Heart left ventricle (tissue), 16 donors: Measurements from ENCODE around the gene POTEC. TPM values are rescaled to one million over a fixed set of nuclear protein-coding genes. Genes with fewer than 3 reads are reported as not detected.
"Not testable (repeated sequence)": the region's sequence is repeated elsewhere in the genome, so short reads cannot be mapped to it uniquely, and the experiment has no call there.

ENCODE experiments used
- ATAC-seq, 4 donors: fragments of 200-7000 bp; cut with Tn5 transposase; one replicate each; pipeline ENCODE4 v1.9.1; 2020 to 2022; ENCODE audit warnings: moderate library complexity in 4 of 4, mild to moderate bottlenecking in 3 of 4, moderate number of reproducible peaks in 1 of 4
- DNase-seq, 5 donors: peaks; one replicate each; pipeline ENCODE4 v3.0.0-alpha.2; 2020
- H3K27ac ChIP-seq, 12 donors: fragments of 200-600 bp; sonication (generic) in 4 of 12; one replicate each; pipeline versions ENCODE4 v1.5.0 to v1.8.0; 2016 to 2022; ENCODE audit warnings: mild to moderate bottlenecking in 2 of 12
- H3K27me3 ChIP-seq, 9 donors: fragments of 200-600 bp; sonication (generic) in 2 of 9; one replicate each; pipeline versions ENCODE4 v1.5.1 to v1.8.0; 2016 to 2022; ENCODE audit warnings: mild to moderate bottlenecking in 3 of 9
- H3K36me3 ChIP-seq, 9 donors: fragments of 200-600 bp; sonication (generic) in 2 of 9; one replicate each; pipeline versions ENCODE4 v1.5.0 to v1.8.0; 2018 to 2022; ENCODE audit warnings: mild to moderate bottlenecking in 2 of 9
- H3K4me1 ChIP-seq, 12 donors: fragments of 200-600 bp; sonication (generic) in 4 of 12; one replicate each; pipeline versions ENCODE4 v1.5.0 to v1.8.0; 2016 to 2022; ENCODE audit warnings: mild to moderate bottlenecking in 3 of 12
- H3K4me3 ChIP-seq, 12 donors: fragments of 200-600 bp; sonication (generic) in 4 of 12; one replicate each; pipeline versions ENCODE4 v1.5.0 to v1.8.0; 2017 to 2022; ENCODE audit warnings: mild to moderate bottlenecking in 9 of 12, moderate library complexity in 4 of 12
- H3K9me3 ChIP-seq, 12 donors: fragments of 200-600 bp; sonication (generic) in 4 of 12; one replicate each; pipeline versions ENCODE4 v1.5.0 to v1.8.0; 2016 to 2022; ENCODE audit warnings: mild to moderate bottlenecking in 1 of 12
- WGBS, 4 donors: extraction: QIAGEN DNeasy Blood & Tissue Kit in 2 of 4; methylation state at CpG; one replicate each; pipeline versions ENCODE4 v1.1.5 to v1.1.7; 2013 to 2018; 5-methylcytosine and 5-hydroxymethylcytosine counted together
- intact Hi-C, 10 donors: fragments of 100-400 bp; cut with DNase I; formaldehyde crosslinking; loops; one replicate each; pipeline versions ENCODE4 v1.11.1 to v1.14.2; 2022
- polyA plus RNA-seq, 2 donors: library from polyadenylated mRNA; stranded (reverse); fragments of 200-250 nt; gene quantifications; one replicate each; pipeline ENCODE4 v1.2.3, GENCODE V29; 2013
- total RNA-seq, 9 donors: library from RNA; depleted of rRNA in 2 of 9; stranded (reverse); fragments of >200 nt in 2 of 9; fragmentation: NEBNext Ultra II Directional in 3 of 9; extraction: Animal tissue kit (Norgen Biotek cat#: 25700) in 3 of 9; gene quantifications; one replicate each; pipeline versions ENCODE4 v1.1.0 to v1.2.4, GENCODE V29; 2016 to 2023
- donor health status: ischemic (EF 13 %, LVEDD 7.1; RV severe dilation, severe dysfunction).
- donor health status: healthy with polysubstance abuse.
- donor health status: DM: no; HTN: yes; CAD: no.
- donor health status: DM: no; HTN: no; CAD: no.
- donor health status: ischemic (EF 25% LVEDD 6.9; RV normal size, moderate dysfunction).
- donor health status: ischemic (EF 25% LVEDD 5.7; RV mildly dilated, moderate dysfunction).
- donor health status: healthy.
- donor health status: DM: yes; HTN: yes; CAD: no.
- donor health status: ischemic (EF 35%, LVEDD 5.7; RV mildly dilated, moderate dysfunction).
- donor health status: nonischemic (EF 11% LVEDD 7.7; RV severe dilation, severe dysfunction).
- donor health status: DM: yes; HTN: yes; CAD: no.
- donor health status: PGD.
- donor health status: ischemic (EF 29% LVEDD 5.4; RV normal size, mild dysfunction).
- donor health status: nonischemic (EF 23%, LVEDD 6.1; RV moderate dilation, normal function).

POTEC gene
- total and polyA plus RNA-seq, 11 donors = not detected

DNA sequence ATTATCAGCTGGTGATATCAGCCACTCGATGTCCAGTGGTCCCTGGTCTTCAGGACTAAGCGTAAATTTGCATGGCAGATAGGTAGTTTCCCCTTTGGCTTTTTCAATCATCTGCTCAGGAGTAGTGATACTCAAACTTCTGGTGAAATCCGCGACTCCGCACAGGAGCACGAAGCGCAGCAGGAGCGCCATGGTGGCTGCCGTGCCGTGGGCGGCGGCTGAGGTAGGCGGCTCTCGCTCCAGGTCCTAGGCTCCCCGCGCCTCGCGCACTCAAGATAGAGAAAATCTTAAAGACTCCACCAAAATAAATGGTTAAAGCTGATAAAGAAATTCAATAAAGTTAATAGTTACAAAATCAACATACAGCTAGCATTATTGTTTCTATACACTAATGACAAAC, 64.3 kb downstream of the POTEC start:
- H3K4me1 ChIP-seq, H3K27ac ChIP-seq, H3K4me3 ChIP-seq, intact Hi-C loops, H3K36me3 ChIP-seq, DNase-seq, ATAC-seq, H3K27me3 ChIP-seq, H3K9me3 ChIP-seq: not testable (repeated sequence)
- 90 to 94% (median 92%) methylated on average over 18 of the region's 18 CpGs for WGBS, 4 donors

DNA sequence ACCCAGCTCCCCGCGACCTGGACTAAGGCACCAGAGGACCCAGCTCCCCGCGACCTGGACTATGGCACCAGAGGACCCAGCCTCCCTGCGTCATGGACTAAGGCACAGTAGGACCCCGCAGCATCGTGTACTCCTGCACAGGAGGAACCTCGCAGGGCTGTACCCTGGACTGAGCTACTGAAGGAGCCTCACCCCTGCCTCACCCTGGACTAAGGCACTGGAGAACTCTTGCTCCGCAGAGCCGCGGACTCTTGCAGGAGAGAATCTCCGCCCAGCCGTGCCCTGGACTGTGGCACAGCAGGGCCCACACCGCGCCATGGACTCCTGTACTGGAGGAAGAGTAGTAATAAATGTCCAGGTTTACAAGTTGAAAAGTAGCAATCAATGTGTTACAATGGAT, 67.9 kb downstream of the POTEC start:
- H3K4me3 ChIP-seq, H3K4me1 ChIP-seq, intact Hi-C loops, DNase-seq, H3K27me3 ChIP-seq, H3K9me3 ChIP-seq, ATAC-seq, H3K36me3 ChIP-seq, H3K27ac ChIP-seq: not testable (repeated sequence)
- WGBS, 4 donors = 92 to 96% (median 96%) methylated on average over 9 to 15 of the region's 15 CpGs

DNA sequence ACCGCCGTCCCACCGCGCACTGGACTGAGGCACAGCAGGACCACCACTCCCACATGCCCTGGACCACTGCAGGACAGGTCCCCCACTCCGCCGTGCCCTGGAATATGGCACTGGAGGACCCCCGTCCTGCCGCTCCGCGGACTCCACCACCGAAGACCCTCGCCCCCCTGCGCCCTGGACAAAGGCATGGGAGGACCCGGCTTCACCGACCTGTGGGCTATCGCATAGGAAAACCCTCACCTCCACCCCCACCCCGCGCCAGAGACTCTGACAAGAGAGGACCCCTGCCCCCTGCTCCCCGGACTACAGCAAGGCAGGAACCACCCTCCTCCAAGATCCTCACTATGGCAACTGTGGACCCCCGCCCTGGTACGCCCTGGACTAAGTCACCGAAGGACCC, 68.6 kb downstream of the POTEC start:
- H3K36me3 ChIP-seq, H3K27me3 ChIP-seq, ATAC-seq, H3K4me1 ChIP-seq, intact Hi-C loops, H3K9me3 ChIP-seq, H3K4me3 ChIP-seq, DNase-seq, H3K27ac ChIP-seq: not testable (repeated sequence)
- WGBS, 4 donors = 95 to 100% (median 98%) methylated on average over 2 to 20 of the region's 22 CpGs

DNA sequence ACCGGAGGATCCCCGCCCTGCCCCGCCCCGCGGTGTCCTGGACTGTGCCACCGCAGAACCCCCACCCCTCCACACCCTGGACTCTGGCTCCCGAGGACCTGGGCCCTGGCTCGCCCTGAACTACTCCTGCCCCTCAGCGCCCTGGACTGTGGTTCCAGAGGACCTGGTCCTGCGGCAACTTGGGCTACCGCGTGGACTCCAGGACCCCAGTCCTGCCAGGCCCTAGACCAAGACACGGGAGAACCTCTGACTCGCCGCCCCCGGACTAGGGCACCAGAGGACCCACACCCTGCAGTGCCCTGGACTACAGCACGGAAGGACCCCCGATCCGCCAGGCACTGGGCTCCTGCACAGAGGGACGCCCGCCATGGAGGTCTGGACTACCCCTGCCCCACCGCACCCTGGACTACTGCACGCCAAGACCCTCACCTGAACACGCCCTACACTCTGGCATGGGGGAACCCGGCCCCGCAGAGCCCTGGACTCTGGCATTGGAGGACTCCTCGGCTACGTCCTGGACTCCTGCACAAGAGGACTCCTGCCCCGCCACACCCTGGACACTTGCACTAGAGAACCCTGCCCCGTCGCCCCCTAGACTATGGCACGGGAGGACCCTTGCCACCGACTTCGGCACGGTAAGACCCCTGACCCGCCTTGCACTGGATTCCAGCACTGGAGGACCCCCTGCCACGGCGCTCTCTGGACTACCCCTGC, 69.2 kb downstream of the POTEC start:
- H3K4me1 ChIP-seq, H3K4me3 ChIP-seq, H3K27ac ChIP-seq, ATAC-seq, H3K27me3 ChIP-seq, H3K9me3 ChIP-seq, intact Hi-C loops, H3K36me3 ChIP-seq, DNase-seq: not testable (repeated sequence)
- 87 to 93% (median 91%) methylated on average over 3 to 35 of the region's 38 CpGs; no CpG with 5 or more reads in 1 of the 4 donors for WGBS, 4 donors

DNA sequence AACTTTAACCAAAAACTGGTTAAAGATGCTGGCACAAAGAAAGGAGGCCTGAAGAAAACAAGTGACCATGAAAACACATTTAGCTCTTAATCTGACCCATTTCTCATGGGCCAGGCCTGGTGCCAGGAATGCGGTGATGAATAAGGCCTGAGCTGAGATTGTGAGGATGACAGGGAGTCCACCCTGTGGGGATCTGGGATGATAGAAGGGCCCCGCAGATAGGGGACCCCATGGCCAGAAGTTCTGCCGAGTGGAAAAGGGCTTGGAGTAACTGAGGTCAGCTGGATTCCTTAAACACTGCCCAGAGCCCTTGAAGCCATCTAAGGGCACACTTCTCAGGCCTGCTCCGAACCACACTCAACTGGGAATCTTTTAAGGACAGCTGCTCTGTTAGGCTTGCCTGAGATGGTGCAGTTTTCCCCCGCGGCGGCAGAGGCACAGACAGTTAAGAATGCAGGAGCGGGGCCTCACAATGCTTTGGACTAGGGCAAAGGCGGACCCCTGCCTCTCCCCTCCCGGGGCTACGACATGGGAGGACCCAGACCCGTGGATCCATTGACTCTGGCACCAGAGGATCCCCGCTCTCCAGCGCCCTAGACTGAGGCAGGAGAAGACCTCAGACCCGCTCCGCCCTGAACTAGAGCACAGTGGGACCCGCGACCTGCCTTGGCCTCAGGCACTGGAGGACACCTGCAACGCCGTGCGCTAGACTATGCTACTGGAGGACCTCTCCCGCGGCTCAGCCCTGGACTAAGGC, 70.0 kb downstream of the POTEC start:
- WGBS, 4 donors = 84 to 94% (median 92%) methylated on average over 14 to 23 of the region's 23 CpGs
- H3K27ac ChIP-seq, H3K9me3 ChIP-seq, intact Hi-C loops, DNase-seq, H3K4me3 ChIP-seq, ATAC-seq, H3K36me3 ChIP-seq, H3K4me1 ChIP-seq, H3K27me3 ChIP-seq: not testable (repeated sequence)

DNA sequence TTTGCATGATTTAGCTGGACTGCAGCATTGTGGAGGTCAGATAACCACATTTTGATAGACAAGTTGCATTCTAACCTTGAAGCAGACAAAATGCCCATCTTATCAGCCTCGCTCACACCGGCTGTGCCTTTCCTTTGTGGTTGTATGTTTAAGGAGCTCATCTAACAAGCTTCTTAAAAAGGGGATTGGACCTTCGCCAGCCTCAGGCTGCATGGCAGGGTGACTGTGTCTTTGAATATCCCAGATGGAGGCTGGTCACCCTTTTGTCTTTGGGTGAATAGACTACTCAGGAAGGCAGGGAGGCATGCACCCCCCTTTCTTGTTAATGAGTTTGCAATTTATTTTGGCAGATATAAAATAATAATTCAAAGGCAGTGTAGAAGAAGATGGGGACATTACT, 72.1 kb downstream of the POTEC start:
- ATAC-seq, H3K27me3 ChIP-seq, intact Hi-C loops, H3K4me1 ChIP-seq, H3K36me3 ChIP-seq, H3K9me3 ChIP-seq, DNase-seq, H3K27ac ChIP-seq, H3K4me3 ChIP-seq: not testable (repeated sequence)
- 58 to 69% (median 66%) methylated on average over 3 of the region's 3 CpGs for WGBS, 4 donors

DNA sequence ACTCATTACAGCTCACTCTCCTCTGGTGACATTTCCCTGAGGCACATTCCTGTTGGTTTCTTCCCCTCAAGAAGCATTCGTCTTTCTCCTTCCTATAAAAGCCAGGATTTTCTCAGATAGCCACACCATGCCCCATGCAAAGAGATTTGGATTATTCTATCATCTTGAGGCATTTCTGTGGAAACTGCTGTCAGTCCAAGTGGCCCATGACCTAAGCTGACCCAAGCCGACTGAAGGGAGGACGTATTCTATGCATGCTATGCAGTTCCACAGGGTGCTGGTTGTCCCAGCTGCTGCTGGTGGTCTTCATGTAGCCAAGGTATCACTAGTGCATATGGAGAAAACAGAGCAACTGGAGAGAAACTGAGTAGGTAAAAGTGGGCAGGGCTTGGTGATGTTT, 73.0 kb downstream of the POTEC start:
- H3K9me3 ChIP-seq, H3K36me3 ChIP-seq, H3K27ac ChIP-seq, intact Hi-C loops, H3K27me3 ChIP-seq, ATAC-seq, H3K4me3 ChIP-seq, DNase-seq, H3K4me1 ChIP-seq: not testable (repeated sequence)
- 56 to 75% (median 65%) methylated on average over 3 of the region's 3 CpGs for WGBS, 4 donors

DNA sequence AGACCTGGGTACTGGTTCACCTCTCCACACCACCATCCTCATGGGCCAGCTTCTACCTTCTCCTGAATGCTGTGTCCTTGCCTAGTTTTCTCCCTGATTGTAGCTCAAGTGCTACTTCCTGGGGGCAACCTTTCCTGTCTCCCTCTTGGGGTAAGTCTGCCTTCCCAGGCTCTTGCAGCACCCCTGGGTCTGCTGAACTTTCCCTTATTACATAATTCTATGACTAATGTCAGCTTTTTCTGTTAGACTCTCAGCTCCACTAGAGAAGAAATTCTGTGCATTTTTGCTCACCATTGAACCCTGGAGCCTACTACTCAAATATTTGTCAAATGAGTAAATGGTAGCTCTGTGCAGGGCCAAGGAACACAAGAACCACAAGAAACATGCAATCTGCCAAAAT, 73.4 kb downstream of the POTEC start:
- ATAC-seq, H3K36me3 ChIP-seq, H3K4me3 ChIP-seq, DNase-seq, H3K27ac ChIP-seq, H3K9me3 ChIP-seq, H3K27me3 ChIP-seq, H3K4me1 ChIP-seq, intact Hi-C loops: not testable (repeated sequence)

DNA sequence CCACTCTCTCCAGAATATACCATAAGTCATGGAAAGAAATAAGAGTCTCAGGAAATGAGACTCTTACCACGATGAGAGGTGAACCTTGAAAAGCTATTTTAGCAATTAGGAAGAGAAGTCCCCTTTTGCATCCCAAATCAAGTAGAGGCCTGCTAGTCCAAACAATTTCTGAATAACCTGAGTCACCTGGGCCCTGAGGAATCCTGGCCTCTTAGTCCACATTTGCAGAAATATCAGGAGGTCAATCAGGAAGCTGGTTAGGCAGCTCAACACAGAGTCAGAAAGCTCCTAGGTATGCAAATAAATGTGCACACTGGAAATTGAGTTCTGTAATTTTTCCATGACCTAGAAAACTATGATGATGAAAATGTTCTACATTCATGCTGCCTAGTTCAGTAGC, 77.4 kb downstream of the POTEC start:
- DNase-seq, intact Hi-C loops, H3K27me3 ChIP-seq, H3K9me3 ChIP-seq, H3K27ac ChIP-seq, H3K4me3 ChIP-seq, H3K4me1 ChIP-seq, ATAC-seq, H3K36me3 ChIP-seq: not testable (repeated sequence)
- WGBS, 4 donors = 40 to 63% (median 56%) methylated on average over 1 of the region's 1 CpG
